ENCODE measurements around the gene C4orf51. TPM values are rescaled to one million over a fixed set of nuclear protein-coding genes. Genes with fewer than 3 reads are reported as not detected.

C4orf51 gene
- total and polyA plus RNA-seq, 2 donors from 2014 or later = not detected

DNA sequence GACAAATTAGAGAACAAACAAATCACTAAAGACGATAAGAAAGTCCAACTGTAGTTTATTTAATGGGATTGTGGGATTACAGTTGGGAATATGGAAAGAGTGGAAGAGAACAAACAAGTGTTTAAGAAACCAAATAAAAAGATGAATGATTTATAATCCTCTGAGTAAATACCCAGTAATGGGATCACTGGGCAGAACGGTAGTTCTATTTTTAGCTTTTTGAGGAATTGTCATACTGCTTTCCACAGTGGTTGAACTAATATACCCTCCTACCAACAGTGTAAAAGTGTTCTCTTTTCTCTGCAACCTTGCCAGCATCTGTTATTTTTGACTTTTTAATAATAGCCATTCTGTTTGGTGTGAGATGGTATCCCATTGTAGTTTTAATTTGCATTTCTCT lies 15.0 kb downstream of the C4orf51 start:
- Histone ChIP-seq H3K9ac (ENCODE audit: low read length in 3 of 3) (no peak overlapping the region), H3K27ac (ENCODE audit: low read depth in 2 of 2, low read length in 2 of 2) (no peak overlapping the region), H3K9me3 (ENCODE audit: control insufficient read depth in 2 of 3, insufficient read depth in 1 of 3, low read length in 3 of 3) (no peaks in the 10 kb centered on the region), H3K36me3 (ENCODE audit: control insufficient read depth in 2 of 3, insufficient read depth in 3 of 3, low read length in 3 of 3) (no peaks in the 10 kb centered on the region), H3K27me3 (ENCODE audit: control insufficient read depth, insufficient read depth, low read length) (no peaks in the 10 kb centered on the region), H3K4me1 (ENCODE audit: control insufficient read depth in 2 of 3, insufficient read depth in 2 of 3, low read depth in 1 of 3, low read length in 3 of 3) (no peaks in the 10 kb centered on the region), H3K4me3 (ENCODE audit: low read length in 3 of 3) (no peak overlapping the region)
- TF ChIP-seq, protein P1, sequence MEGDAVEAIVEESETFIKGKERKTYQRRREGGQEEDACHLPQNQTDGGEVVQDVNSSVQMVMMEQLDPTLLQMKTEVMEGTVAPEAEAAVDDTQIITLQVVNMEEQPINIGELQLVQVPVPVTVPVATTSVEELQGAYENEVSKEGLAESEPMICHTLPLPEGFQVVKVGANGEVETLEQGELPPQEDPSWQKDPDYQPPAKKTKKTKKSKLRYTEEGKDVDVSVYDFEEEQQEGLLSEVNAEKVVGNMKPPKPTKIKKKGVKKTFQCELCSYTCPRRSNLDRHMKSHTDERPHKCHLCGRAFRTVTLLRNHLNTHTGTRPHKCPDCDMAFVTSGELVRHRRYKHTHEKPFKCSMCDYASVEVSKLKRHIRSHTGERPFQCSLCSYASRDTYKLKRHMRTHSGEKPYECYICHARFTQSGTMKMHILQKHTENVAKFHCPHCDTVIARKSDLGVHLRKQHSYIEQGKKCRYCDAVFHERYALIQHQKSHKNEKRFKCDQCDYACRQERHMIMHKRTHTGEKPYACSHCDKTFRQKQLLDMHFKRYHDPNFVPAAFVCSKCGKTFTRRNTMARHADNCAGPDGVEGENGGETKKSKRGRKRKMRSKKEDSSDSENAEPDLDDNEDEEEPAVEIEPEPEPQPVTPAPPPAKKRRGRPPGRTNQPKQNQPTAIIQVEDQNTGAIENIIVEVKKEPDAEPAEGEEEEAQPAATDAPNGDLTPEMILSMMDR (IDR thresholded peaks at IDR 0.05; ENCODE audit: borderline replicate concordance, extremely low read depth, insufficient read depth) = no peak
- DNase-seq = no peak
- no peak for FAIRE-seq
- intact Hi-C loops (cut with DNase I) = no loop called here

DNA sequence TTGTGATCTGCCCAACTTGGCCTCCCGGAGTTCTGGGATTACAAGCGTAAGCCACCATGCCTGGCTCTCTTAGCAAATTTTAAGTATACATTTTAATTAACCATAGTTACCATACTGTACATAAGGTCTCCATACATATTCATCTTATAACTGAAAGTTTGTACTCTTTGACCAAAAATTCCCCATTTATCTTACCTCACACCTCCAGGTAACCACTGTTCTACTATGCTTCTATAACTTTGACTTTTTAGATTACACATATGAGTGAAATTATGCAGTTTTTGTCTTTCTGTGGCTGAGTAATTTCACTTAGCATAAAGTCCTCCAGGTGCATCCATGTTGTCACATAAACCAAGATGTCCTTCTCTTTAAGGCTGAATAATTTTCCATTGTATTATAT lies 17.4 kb downstream of the C4orf51 start:
- H3K4me1 ChIP-seq (ENCODE audit: control insufficient read depth in 2 of 3, insufficient read depth in 2 of 3, low read depth in 1 of 3, low read length in 3 of 3) = no peaks in the 10 kb centered on the region
- no peak overlapping the region for H3K9ac ChIP-seq (ENCODE audit: low read length in 3 of 3)
- TF ChIP-seq, protein P1 (IDR thresholded peaks at IDR 0.05; ENCODE audit: borderline replicate concordance, extremely low read depth, insufficient read depth) = no peak
- H3K9me3 ChIP-seq (ENCODE audit: control insufficient read depth in 2 of 3, insufficient read depth in 1 of 3, low read length in 3 of 3) = no peaks in the 10 kb centered on the region
- H3K27me3 ChIP-seq (ENCODE audit: control insufficient read depth, insufficient read depth, low read length) = no peaks in the 10 kb centered on the region
- intact Hi-C loops (cut with DNase I) = no loop called here
- no peak overlapping the region for H3K27ac ChIP-seq (ENCODE audit: low read depth in 2 of 2, low read length in 2 of 2)
- H3K36me3 ChIP-seq (ENCODE audit: control insufficient read depth in 2 of 3, insufficient read depth in 3 of 3, low read length in 3 of 3) = no peaks in the 10 kb centered on the region
- H3K4me3 ChIP-seq (ENCODE audit: low read length in 3 of 3) = no peak overlapping the region
- DNase-seq (no peak), FAIRE-seq (no peak)

DNA sequence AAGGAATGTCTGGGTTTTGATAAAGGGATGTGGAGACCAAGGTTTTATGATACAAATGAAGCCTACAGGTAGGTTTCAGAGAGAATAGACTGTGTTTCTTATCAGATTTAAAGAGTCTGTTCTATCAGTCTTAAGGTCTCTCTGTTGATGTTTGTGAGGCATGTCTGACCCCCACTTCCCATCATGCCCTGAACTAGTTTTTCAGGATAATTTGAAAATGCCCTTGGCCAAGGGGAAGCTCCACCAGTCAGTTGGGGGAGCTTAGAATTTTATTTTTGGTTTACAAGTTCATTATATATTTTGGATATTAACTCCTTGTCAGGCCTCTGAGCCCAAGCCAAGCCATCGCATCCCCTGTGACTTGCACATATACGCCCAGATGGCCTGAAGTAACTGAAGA lies 18.6 kb downstream of the C4orf51 start:
- Histone ChIP-seq H3K9me3 (ENCODE audit: control insufficient read depth in 2 of 3, insufficient read depth in 1 of 3, low read length in 3 of 3) (no peaks in the 10 kb centered on the region), H3K9ac (ENCODE audit: low read length in 3 of 3) (no peak overlapping the region), H3K27me3 (ENCODE audit: control insufficient read depth, insufficient read depth, low read length) (no peaks in the 10 kb centered on the region), H3K27ac (ENCODE audit: low read depth in 2 of 2, low read length in 2 of 2) (no peak overlapping the region), H3K4me3 (ENCODE audit: low read length in 3 of 3) (no peak overlapping the region), H3K4me1 (ENCODE audit: control insufficient read depth in 2 of 3, insufficient read depth in 2 of 3, low read depth in 1 of 3, low read length in 3 of 3) (no peaks in the 10 kb centered on the region), H3K36me3 (ENCODE audit: control insufficient read depth in 2 of 3, insufficient read depth in 3 of 3, low read length in 3 of 3) (no peaks in the 10 kb centered on the region)
- FAIRE-seq = no peak
- TF ChIP-seq, protein P1 (IDR thresholded peaks at IDR 0.05; ENCODE audit: borderline replicate concordance, extremely low read depth, insufficient read depth) = no peak
- DNase-seq = no peak
- intact Hi-C loops (cut with DNase I) = no loop called here

DNA sequence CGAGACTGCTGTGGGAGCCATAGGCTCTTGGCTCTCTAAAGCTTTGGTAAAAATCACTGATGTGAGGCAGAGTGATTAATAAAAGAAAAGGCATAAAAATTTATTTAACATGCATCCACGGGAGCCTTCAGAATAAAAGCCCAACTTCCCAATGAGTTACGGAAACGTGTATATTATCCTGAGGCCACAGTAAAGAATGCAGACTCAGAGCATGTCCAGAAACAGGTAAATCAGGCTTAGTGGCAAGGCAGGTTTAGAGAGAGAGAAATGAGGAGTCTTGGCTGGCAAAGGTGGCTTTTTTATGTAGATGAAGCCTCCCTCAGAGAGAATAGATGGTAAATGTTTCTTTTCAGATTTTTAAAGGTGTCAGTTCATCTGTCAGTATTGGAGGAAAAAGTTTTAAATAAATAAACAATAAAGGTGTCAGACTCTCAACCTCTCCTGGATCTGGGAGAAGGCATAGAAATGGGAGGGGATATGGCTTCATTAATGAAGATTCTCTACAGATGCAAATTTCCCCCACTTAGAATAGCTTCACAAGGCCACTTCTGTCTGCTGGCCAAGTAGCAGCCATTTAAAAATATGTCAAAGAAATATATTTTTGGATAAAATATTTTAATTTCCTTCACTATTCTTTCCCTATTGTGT lies 24.0 kb downstream of the C4orf51 start:
- TF ChIP-seq, protein P1 (IDR thresholded peaks at IDR 0.05; ENCODE audit: borderline replicate concordance, extremely low read depth, insufficient read depth) = no peak
- no peak overlapping the region for H3K4me3 ChIP-seq (ENCODE audit: low read length in 3 of 3)
- FAIRE-seq (no peak), DNase-seq (peak in 3 of 5 donors; percentile 33 to 80 (median 79))
- peaks cover 0 to 3% (median 0%) of the 10 kb centered on the region in 3 donors for H3K4me1 ChIP-seq (ENCODE audit: control insufficient read depth in 2 of 3, insufficient read depth in 2 of 3, low read depth in 1 of 3, low read length in 3 of 3)
- H3K9me3 ChIP-seq (ENCODE audit: control insufficient read depth in 2 of 3, insufficient read depth in 1 of 3, low read length in 3 of 3) = no peaks in the 10 kb centered on the region
- intact Hi-C loops (cut with DNase I) = no loop called here
- no peaks in the 10 kb centered on the region for H3K27me3 ChIP-seq (ENCODE audit: control insufficient read depth, insufficient read depth, low read length)
- H3K27ac ChIP-seq (ENCODE audit: low read depth in 2 of 2, low read length in 2 of 2) = no peak overlapping the region
- no peak overlapping the region for H3K9ac ChIP-seq (ENCODE audit: low read length in 3 of 3)
- H3K36me3 ChIP-seq (ENCODE audit: control insufficient read depth in 2 of 3, insufficient read depth in 3 of 3, low read length in 3 of 3) = no peaks in the 10 kb centered on the region
